ENCODE measurements around the gene GLO1. TPM values are rescaled to one million over a fixed set of nuclear protein-coding genes. Genes with fewer than 3 reads are reported as not detected.

The GLO1 gene
- total and polyA plus RNA-seq, 10 donors = 39.9 to 113 (median 79.4) TPM

DNA sequence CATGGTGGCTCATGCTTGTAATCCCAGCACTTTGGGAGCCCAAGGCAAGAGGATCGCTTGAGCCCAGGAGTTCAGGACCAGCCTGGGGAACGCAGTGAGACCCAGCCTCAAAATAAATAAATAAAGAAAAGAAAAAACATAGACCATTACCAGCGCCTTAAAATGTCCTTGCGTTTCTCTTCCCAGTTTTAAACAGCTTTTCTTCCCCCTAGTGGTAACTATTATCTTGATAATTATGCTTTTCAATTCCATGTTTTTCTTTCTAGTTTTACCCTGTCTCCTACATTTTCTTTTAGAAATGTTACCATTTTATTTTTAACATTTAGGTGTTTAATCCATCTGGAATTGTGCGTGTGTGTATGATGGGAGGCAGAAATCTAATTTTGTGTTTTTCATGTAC is 36.6 kb upstream of the GLO1 start:
- H3K27me3 ChIP-seq (replicated peaks in 1 of 7) = peaks cover 0 to 16% (median 0%) of the 10 kb centered on the region in 7 donors
- H3K36me3 ChIP-seq = no peaks in the 10 kb centered on the region
- DNase-seq = no peak
- H3K4me1 ChIP-seq = no peaks in the 10 kb centered on the region
- no peak overlapping the region for H3K27ac ChIP-seq
- no peak overlapping the region for H3K4me3 ChIP-seq
- intact Hi-C loops (cut with DNase I; ENCODE audit: low total_unique reads) = no loop called here
- H3K9me3 ChIP-seq = peaks cover 0 to 14% (median 8%) of the 10 kb centered on the region in 8 donors
- TF ChIP-seq POLR2A (IDR thresholded peaks at IDR 0.05) (no peak), CTCF (IDR thresholded peaks at IDR 0.05 in 8 of 11, conservative IDR thresholded peaks at IDR 0.05 in 3 of 11) (peak in 7 of 11 experiments; percentile 5 to 42 (median 28)), POLR2AphosphoS5 (IDR thresholded peaks at IDR 0.05) (no peak)
- 48 to 68% (median 58%) methylated on average over 5 of the region's 5 CpGs for whole genome bisulfite sequencing, 5 donors

- Histone ChIP-seq H3K36me3 (no peaks in the 10 kb centered on the region), H3K27me3 (replicated peaks in 1 of 7) (peaks cover 0 to 9% (median 0%) of the 10 kb centered on the region in 7 donors), H3K9me3 (peaks cover 0 to 14% (median 8%) of the 10 kb centered on the region in 8 donors), H3K4me1 (no peaks in the 10 kb centered on the region), H3K4me3 (no peak overlapping the region), H3K27ac (no peak overlapping the region)
- TF ChIP-seq CTCF (IDR thresholded peaks at IDR 0.05 in 8 of 11, conservative IDR thresholded peaks at IDR 0.05 in 3 of 11) (no peak), POLR2A (IDR thresholded peaks at IDR 0.05) (no peak), POLR2AphosphoS5 (IDR thresholded peaks at IDR 0.05) (no peak)
- no peak for DNase-seq
- intact Hi-C loops (cut with DNase I; ENCODE audit: low total_unique reads) = no loop called here
- 71 to 81% (median 77%) methylated on average over 3 of the region's 3 CpGs for WGBS, 5 donors
These were observed 35.3 kb upstream of the GLO1 start for GRCh38 chr6:38738261-38738660.

DNA sequence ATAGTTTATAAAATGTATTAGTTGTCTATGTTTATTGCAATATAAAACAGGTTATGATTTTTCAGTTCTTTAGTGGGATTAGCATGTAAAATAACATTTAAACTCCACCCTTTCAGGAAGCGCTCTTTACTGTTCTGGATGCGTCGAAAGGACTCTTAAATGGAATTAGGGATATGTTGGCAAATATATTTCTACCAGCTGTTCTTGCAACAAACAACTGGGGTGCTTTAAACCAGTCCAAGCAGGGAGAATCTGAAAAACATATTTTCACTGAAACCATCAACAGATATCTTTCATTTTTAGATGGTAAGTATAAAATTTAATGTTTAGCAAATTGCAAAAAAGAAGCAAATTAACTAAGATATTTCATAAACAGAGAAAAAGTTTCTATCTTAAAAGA is 34.0 kb upstream of the GLO1 start:
- no peaks in the 10 kb centered on the region for H3K36me3 ChIP-seq
- H3K4me1 ChIP-seq = no peaks in the 10 kb centered on the region
- peaks cover 0 to 14% (median 8%) of the 10 kb centered on the region in 8 donors for H3K9me3 ChIP-seq
- H3K27ac ChIP-seq = no peak overlapping the region
- no peak for DNase-seq
- no peak overlapping the region for H3K4me3 ChIP-seq
- 83 to 97% (median 87%) methylated on average over 3 of the region's 3 CpGs for WGBS, 5 donors
- H3K27me3 ChIP-seq (replicated peaks in 1 of 7) = peaks cover 0 to 9% (median 0%) of the 10 kb centered on the region in 7 donors
- TF ChIP-seq CTCF (IDR thresholded peaks at IDR 0.05 in 8 of 11, conservative IDR thresholded peaks at IDR 0.05 in 3 of 11) (no peak), POLR2AphosphoS5 (IDR thresholded peaks at IDR 0.05) (no peak), POLR2A (IDR thresholded peaks at IDR 0.05) (no peak)
- intact Hi-C loops (cut with DNase I; ENCODE audit: low total_unique reads) = no loop called here

GRCh38 chr6:38730140-38730862 is 27.4 kb upstream of the GLO1 start:
- Histone ChIP-seq H3K9me3 (peaks cover 0 to 6% (median 3%) of the 10 kb centered on the region in 8 donors), H3K27me3 (replicated peaks in 1 of 7) (no peaks in the 10 kb centered on the region), H3K27ac (no peak overlapping the region), H3K36me3 (no peaks in the 10 kb centered on the region), H3K4me1 (no peaks in the 10 kb centered on the region), H3K4me3 (no peak overlapping the region)
- TF ChIP-seq POLR2AphosphoS5 (IDR thresholded peaks at IDR 0.05) = no peak
- no peak for TF ChIP-seq POLR2A (IDR thresholded peaks at IDR 0.05)
- no peak for TF ChIP-seq CTCF (IDR thresholded peaks at IDR 0.05 in 8 of 11, conservative IDR thresholded peaks at IDR 0.05 in 3 of 11)
- 58 to 76% (median 71%) methylated on average over 4 of the region's 4 CpGs for WGBS, 5 donors
- intact Hi-C loops (cut with DNase I; ENCODE audit: low total_unique reads) = no loop called here
- DNase-seq = no peak

Measured in spleen (tissue), 11 donors.